HEK293T (cell line): Measurements from ENCODE around the gene SYCN.

Source experiments
- CTCF ChIA-PET: fragments of 350-600 bp; formaldehyde crosslinking; extraction: SDS; loops from one replicate; lab custom pipeline; 2021; ENCODE audit warnings: antibody characterized with exemption, inconsistent platforms; lab: Yijun Ruan, JAX
- POLR2A ChIA-PET: fragments of 350-600 bp; formaldehyde crosslinking; extraction: SDS; loops from one replicate; lab custom pipeline; 2020; ENCODE audit warnings: antibody characterized with exemption, inconsistent platforms; lab: Yijun Ruan, JAX
- DNase-seq: peaks from one replicate; pipeline ENCODE4 v3.0.0; 2012; ENCODE audit warnings: mixed read lengths; ENCODE audit errors: extremely low spot score
- ARNT ChIP-seq: fragments of 450-650 bp; IDR thresholded peaks from 2 replicates; pipeline ENCODE4 v1.6.1; 2017; ENCODE audit warnings: mild to moderate bottlenecking
- BHLHE40 ChIP-seq: fragments of 450-650 bp; IDR thresholded peaks from 2 replicates; pipeline ENCODE4 v1.6.1; 2016; ENCODE audit warnings: mild to moderate bottlenecking, moderate library complexity, borderline replicate concordance
- CTBP1 ChIP-seq: fragments of 450-650 bp; IDR thresholded peaks from 2 replicates; pipeline ENCODE4 v1.6.1; 2016; ENCODE audit warnings: borderline replicate concordance
- ELF4 ChIP-seq: fragments of 450-650 bp; IDR thresholded peaks from 2 replicates; pipeline ENCODE4 v1.6.1; 2017; ENCODE audit warnings: antibody characterized with exemption
- FOXA1 ChIP-seq: fragments of 450-650 bp; IDR thresholded peaks from 2 replicates; pipeline ENCODE4 v1.6.1; 2016; ENCODE audit warnings: mild to moderate bottlenecking
- FOXK2 ChIP-seq: fragments of 450-650 bp; IDR thresholded peaks from 2 replicates; pipeline ENCODE4 v1.6.1; 2016; ENCODE audit warnings: mild to moderate bottlenecking
- FOXM1 ChIP-seq: fragments of 450-650 bp; IDR thresholded peaks from 2 replicates; pipeline ENCODE4 v1.6.1; 2017; ENCODE audit warnings: mild to moderate bottlenecking, borderline replicate concordance
- HDGF ChIP-seq: fragments of 450-650 bp; IDR thresholded peaks from 2 replicates; pipeline ENCODE4 v1.6.1; 2017; ENCODE audit warnings: antibody characterized with exemption, borderline replicate concordance
- L3MBTL2 ChIP-seq: fragments of 450-650 bp; conservative IDR thresholded peaks from 2 replicates; pipeline ENCODE4 v1.6.1; 2016; ENCODE audit warnings: mild to moderate bottlenecking
- LEF1 ChIP-seq: fragments of 450-650 bp; IDR thresholded peaks from 2 replicates; pipeline ENCODE4 v1.6.1; 2017; ENCODE audit warnings: mild to moderate bottlenecking, borderline replicate concordance
- NFRKB ChIP-seq: fragments of 450-650 bp; IDR thresholded peaks from 2 replicates; pipeline ENCODE4 v1.6.1; 2016; ENCODE audit warnings: mild to moderate bottlenecking, moderate library complexity
- SP1 ChIP-seq: fragments of 450-650 bp; IDR thresholded peaks from 2 replicates; pipeline ENCODE4 v1.6.1; 2017
- SUZ12 ChIP-seq: fragments of 450-650 bp; IDR thresholded peaks from 2 replicates; pipeline ENCODE4 v1.6.1; 2016; ENCODE audit warnings: mild to moderate bottlenecking
- TARDBP ChIP-seq: fragments of 450-650 bp; IDR thresholded peaks from 2 replicates; pipeline ENCODE4 v1.6.1; 2016
- ZNF384 ChIP-seq: fragments of 450-650 bp; IDR thresholded peaks from 2 replicates; pipeline ENCODE4 v1.6.1; 2016
- TF ChIP-seq, protein P1 (sequence below): fragments of 450-650 bp; IDR thresholded peaks from 2 replicates; pipeline ENCODE4 v1.6.1; 2016

The SYCN gene

GRCh38 chr19:39158646-39159260, 45.3 kb downstream of the SYCN start:
- TF ChIP-seq LEF1 (no peak), ARNT (no peak), SP1 (no peak), CTBP1 (no peak), FOXA1 (no peak), ELF4 (no peak), FOXK2 (no peak), NFRKB (no peak), SUZ12 (no peak), TARDBP (no peak), FOXM1 (no peak), HDGF (no peak), ZNF384 (no peak), L3MBTL2 (no peak), BHLHE40 (no peak)
- TF ChIP-seq, protein P1, sequence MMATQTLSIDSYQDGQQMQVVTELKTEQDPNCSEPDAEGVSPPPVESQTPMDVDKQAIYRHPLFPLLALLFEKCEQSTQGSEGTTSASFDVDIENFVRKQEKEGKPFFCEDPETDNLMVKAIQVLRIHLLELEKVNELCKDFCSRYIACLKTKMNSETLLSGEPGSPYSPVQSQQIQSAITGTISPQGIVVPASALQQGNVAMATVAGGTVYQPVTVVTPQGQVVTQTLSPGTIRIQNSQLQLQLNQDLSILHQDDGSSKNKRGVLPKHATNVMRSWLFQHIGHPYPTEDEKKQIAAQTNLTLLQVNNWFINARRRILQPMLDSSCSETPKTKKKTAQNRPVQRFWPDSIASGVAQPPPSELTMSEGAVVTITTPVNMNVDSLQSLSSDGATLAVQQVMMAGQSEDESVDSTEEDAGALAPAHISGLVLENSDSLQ, result no peak
- DNase-seq, result no peak
- CTCF ChIA-PET, result no interaction called here
- POLR2A ChIA-PET, result no interaction called here

DNA sequence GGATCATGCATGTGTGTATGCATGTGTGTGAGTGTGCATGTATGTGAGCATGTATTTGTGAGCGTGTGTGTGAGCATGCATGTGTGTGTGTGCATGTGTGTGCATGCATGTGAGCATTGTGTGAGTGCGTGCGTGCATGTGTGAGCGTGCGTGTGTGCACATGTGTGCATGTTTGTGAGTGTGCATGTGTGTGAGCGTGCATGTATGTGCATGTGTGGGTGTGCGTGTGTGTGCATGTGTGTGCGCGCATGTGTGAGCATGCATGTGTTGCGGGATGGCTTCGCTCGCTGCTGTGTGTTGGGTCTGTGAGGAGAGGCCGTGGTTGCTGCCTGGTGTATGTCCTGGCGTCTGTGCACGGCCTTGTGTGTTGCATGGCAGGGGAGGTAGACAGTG, 46.1 kb downstream of the SYCN start:
- ChIA-PET POLR2A (no interaction called here), CTCF (no interaction called here)
- TF ChIP-seq TARDBP (no peak), SP1 (no peak), ELF4 (no peak), NFRKB (no peak), CTBP1 (no peak), HDGF (no peak), L3MBTL2 (no peak), ARNT (no peak), FOXK2 (no peak), FOXA1 (no peak), BHLHE40 (no peak), SUZ12 (no peak), FOXM1 (no peak), ZNF384 (no peak), LEF1 (no peak)
- TF ChIP-seq, protein P1, result no peak
- DNase-seq, result no peak

DNA sequence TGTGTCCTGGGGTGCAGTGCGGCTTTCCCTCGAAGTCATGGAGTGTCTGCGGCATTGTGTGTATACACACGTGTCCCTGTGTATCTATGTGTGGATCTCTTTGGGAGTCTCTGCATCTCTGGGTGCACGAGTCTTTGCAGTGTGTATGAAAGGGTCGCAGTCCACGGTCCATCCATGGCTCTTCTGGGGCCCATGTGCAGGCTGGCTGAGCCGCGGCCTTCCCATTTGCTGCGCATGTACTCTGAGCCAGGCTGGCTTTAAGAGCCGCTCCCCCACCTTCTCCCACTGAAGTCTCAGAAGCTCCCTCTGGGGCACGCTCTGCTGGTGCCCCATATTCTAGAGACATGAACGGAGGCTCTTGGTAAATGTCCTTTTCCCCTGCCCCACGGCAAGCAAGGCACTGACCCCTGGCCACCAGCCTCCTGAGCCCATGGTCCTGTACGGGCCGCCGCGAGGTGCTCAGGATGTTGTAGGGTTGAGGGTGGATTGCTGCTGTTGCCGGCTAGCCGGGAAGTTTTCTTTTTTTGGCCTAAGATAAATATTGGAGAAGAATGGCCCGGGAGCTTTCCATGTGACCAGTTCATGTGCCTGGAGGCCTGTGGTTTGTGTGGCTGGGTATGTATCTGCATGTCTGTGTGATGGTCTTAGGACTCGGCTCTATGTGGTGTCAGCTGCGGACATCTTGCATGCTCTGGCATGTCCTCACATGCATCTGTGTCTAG, 46.6 kb downstream of the SYCN start:
- TF ChIP-seq TARDBP, result no peak
- TF ChIP-seq FOXA1, result no peak
- no peak for TF ChIP-seq ARNT
- TF ChIP-seq ZNF384, result no peak
- no peak for TF ChIP-seq CTBP1
- CTCF ChIA-PET, result no interaction called here
- POLR2A ChIA-PET, result no interaction called here
- no peak for DNase-seq

- TF ChIP-seq SP1 (no peak), FOXA1 (no peak), ELF4 (no peak), HDGF (no peak), BHLHE40 (no peak)
- CTCF ChIA-PET, result interaction anchor here (1.0 kb wide), 1 partner anchor 11 kb away, joined by 3 read pairs; no protein-coding TSS in a partner anchor
- no peak for DNase-seq
- POLR2A ChIA-PET, result no interaction called here
These were observed 47.5 kb downstream of the SYCN start for GRCh38 chr19:39156326-39157230.

- no peak for DNase-seq
- TF ChIP-seq ARNT (no peak), SP1 (no peak), LEF1 (no peak), TARDBP (no peak), ZNF384 (no peak)
- TF ChIP-seq, protein P1, result no peak
- CTCF ChIA-PET, result interaction anchor here (1.0 kb wide), 1 partner anchor 10 kb away, joined by 3 read pairs; no protein-coding TSS in a partner anchor
- POLR2A ChIA-PET, result no interaction called here
These were observed 48.3 kb downstream of the SYCN start for GRCh38 chr19:39155741-39156140.
